ENCODE data around the gene PARD3.
"Not testable (repeated sequence)": the region's sequence is repeated elsewhere in the genome, so short reads cannot be mapped to it uniquely, and the experiment has no call there.

PARD3 gene

GRCh38 chr10:34800624-34801023 is 14.5 kb downstream of the PARD3 start:
- WGBS, 2 experiments = 80 to 91% methylated on average over 5 of the region's 5 CpGs
- no peaks in the 10 kb centered on the region for H3K9me3 ChIP-seq (ENCODE audit: control insufficient read depth, low read length)

GRCh38 chr10:34798654-34799053 is 16.4 kb downstream of the PARD3 start:
- peaks cover 6% of the 10 kb centered on the region for H3K4me1 ChIP-seq (ENCODE audit: control insufficient read depth, insufficient read depth, low read length)
- H3K27ac ChIP-seq (ENCODE audit: insufficient read depth, low read depth, low read length, poor library complexity, severe bottlenecking) = no peak overlapping the region
- H3K4me3 ChIP-seq (ENCODE audit: insufficient read depth, low read depth, low read length) = no peak overlapping the region
- H3K27me3 ChIP-seq (ENCODE audit: control insufficient read depth, insufficient read depth, low read length, poor library complexity, severe bottlenecking) = no peaks in the 10 kb centered on the region
- WGBS, 2 experiments = 85 to 95% methylated on average over 4 of the region's 4 CpGs
- H3K9me3 ChIP-seq (ENCODE audit: control insufficient read depth, low read length) = no peaks in the 10 kb centered on the region
- no peaks in the 10 kb centered on the region for H3K36me3 ChIP-seq (ENCODE audit: control insufficient read depth, insufficient read depth, low read length)

More at GRCh38 chr10:34800624-34801023, 14.5 kb downstream of the PARD3 start:
- Histone ChIP-seq H3K4me1 (ENCODE audit: control insufficient read depth, insufficient read depth, low read length) (peaks cover 6% of the 10 kb centered on the region), H3K27me3 (ENCODE audit: control insufficient read depth, insufficient read depth, low read length, poor library complexity, severe bottlenecking) (no peaks in the 10 kb centered on the region), H3K4me3 (ENCODE audit: insufficient read depth, low read depth, low read length) (no peak overlapping the region), H3K27ac (ENCODE audit: insufficient read depth, low read depth, low read length, poor library complexity, severe bottlenecking) (no peak overlapping the region), H3K36me3 (ENCODE audit: control insufficient read depth, insufficient read depth, low read length) (no peaks in the 10 kb centered on the region)

- WGBS, 2 experiments = 92 to 95% methylated on average over 6 of the region's 6 CpGs
- no peaks in the 10 kb centered on the region for H3K27me3 ChIP-seq (ENCODE audit: control insufficient read depth, insufficient read depth, low read length, poor library complexity, severe bottlenecking)
- peaks cover 10% of the 10 kb centered on the region for H3K4me1 ChIP-seq (ENCODE audit: control insufficient read depth, insufficient read depth, low read length)
- H3K27ac ChIP-seq (ENCODE audit: insufficient read depth, low read depth, low read length, poor library complexity, severe bottlenecking) = no peak overlapping the region
- no peaks in the 10 kb centered on the region for H3K9me3 ChIP-seq (ENCODE audit: control insufficient read depth, low read length)
- H3K4me3 ChIP-seq (ENCODE audit: insufficient read depth, low read depth, low read length) = no peak overlapping the region
- H3K36me3 ChIP-seq (ENCODE audit: control insufficient read depth, insufficient read depth, low read length) = no peaks in the 10 kb centered on the region
These were observed 17.9 kb downstream of the PARD3 start for GRCh38 chr10:34797155-34797554.

GRCh38 chr10:34796133-34796532 is 19.0 kb downstream of the PARD3 start:
- Histone ChIP-seq H3K4me1 (ENCODE audit: control insufficient read depth, insufficient read depth, low read length) (peaks cover 4% of the 10 kb centered on the region), H3K27ac (ENCODE audit: insufficient read depth, low read depth, low read length, poor library complexity, severe bottlenecking) (no peak overlapping the region), H3K9me3 (ENCODE audit: control insufficient read depth, low read length) (no peaks in the 10 kb centered on the region), H3K27me3 (ENCODE audit: control insufficient read depth, insufficient read depth, low read length, poor library complexity, severe bottlenecking) (no peaks in the 10 kb centered on the region), H3K4me3 (ENCODE audit: insufficient read depth, low read depth, low read length) (no peak overlapping the region), H3K36me3 (ENCODE audit: control insufficient read depth, insufficient read depth, low read length) (no peaks in the 10 kb centered on the region)
- WGBS, 2 experiments = 88 to 92% methylated on average over 1 of the region's 1 CpG

GRCh38 chr10:34795334-34795733 is 19.8 kb downstream of the PARD3 start:
- WGBS, 2 experiments = 92 to 94% methylated on average over 6 of the region's 6 CpGs
- Histone ChIP-seq H3K4me1 (ENCODE audit: control insufficient read depth, insufficient read depth, low read length) (peaks cover 4% of the 10 kb centered on the region), H3K9me3 (ENCODE audit: control insufficient read depth, low read length) (no peaks in the 10 kb centered on the region), H3K27me3 (ENCODE audit: control insufficient read depth, insufficient read depth, low read length, poor library complexity, severe bottlenecking) (no peaks in the 10 kb centered on the region), H3K4me3 (ENCODE audit: insufficient read depth, low read depth, low read length) (no peak overlapping the region), H3K27ac (ENCODE audit: insufficient read depth, low read depth, low read length, poor library complexity, severe bottlenecking) (no peak overlapping the region), H3K36me3 (ENCODE audit: control insufficient read depth, insufficient read depth, low read length) (no peaks in the 10 kb centered on the region)

- Histone ChIP-seq H3K4me3 (ENCODE audit: insufficient read depth, low read depth, low read length) (no peak overlapping the region), H3K36me3 (ENCODE audit: control insufficient read depth, insufficient read depth, low read length) (no peaks in the 10 kb centered on the region)
- 97 to 98% methylated on average over 4 of the region's 4 CpGs for WGBS, 2 experiments
These were observed 20.3 kb downstream of the PARD3 start for GRCh38 chr10:34794835-34795234.

GRCh38 chr10:34793581-34793980 is 21.5 kb downstream of the PARD3 start:
- not testable (repeated sequence) for H3K36me3 ChIP-seq (ENCODE audit: control insufficient read depth, insufficient read depth, low read length); H3K4me3 ChIP-seq (ENCODE audit: insufficient read depth, low read depth, low read length); H3K27me3 ChIP-seq (ENCODE audit: control insufficient read depth, insufficient read depth, low read length, poor library complexity, severe bottlenecking); H3K9me3 ChIP-seq (ENCODE audit: control insufficient read depth, low read length); H3K4me1 ChIP-seq (ENCODE audit: control insufficient read depth, insufficient read depth, low read length); H3K27ac ChIP-seq (ENCODE audit: insufficient read depth, low read depth, low read length, poor library complexity, severe bottlenecking)
- WGBS, 2 experiments = 92 to 93% methylated on average over 4 to 5 of the region's 5 CpGs

More at GRCh38 chr10:34794835-34795234, 20.3 kb downstream of the PARD3 start:
- H3K27me3 ChIP-seq (ENCODE audit: control insufficient read depth, insufficient read depth, low read length, poor library complexity, severe bottlenecking) = no peaks in the 10 kb centered on the region
- no peaks in the 10 kb centered on the region for H3K9me3 ChIP-seq (ENCODE audit: control insufficient read depth, low read length)
- peaks cover 4% of the 10 kb centered on the region for H3K4me1 ChIP-seq (ENCODE audit: control insufficient read depth, insufficient read depth, low read length)
- no peak overlapping the region for H3K27ac ChIP-seq (ENCODE audit: insufficient read depth, low read depth, low read length, poor library complexity, severe bottlenecking)

- WGBS, 2 experiments = 71 to 72% methylated on average over 7 of the region's 7 CpGs
- Histone ChIP-seq H3K9me3 (ENCODE audit: control insufficient read depth, low read length) (no peaks in the 10 kb centered on the region), H3K36me3 (ENCODE audit: control insufficient read depth, insufficient read depth, low read length) (no peaks in the 10 kb centered on the region), H3K27me3 (ENCODE audit: control insufficient read depth, insufficient read depth, low read length, poor library complexity, severe bottlenecking) (no peaks in the 10 kb centered on the region), H3K27ac (ENCODE audit: insufficient read depth, low read depth, low read length, poor library complexity, severe bottlenecking) (no peak overlapping the region), H3K4me1 (ENCODE audit: control insufficient read depth, insufficient read depth, low read length) (peaks cover 4% of the 10 kb centered on the region), H3K4me3 (ENCODE audit: insufficient read depth, low read depth, low read length) (no peak overlapping the region)
These were observed 22.2 kb downstream of the PARD3 start for GRCh38 chr10:34792881-34793280.

- no peaks in the 10 kb centered on the region for H3K36me3 ChIP-seq (ENCODE audit: control insufficient read depth, insufficient read depth, low read length)
These were observed 23.1 kb downstream of the PARD3 start for GRCh38 chr10:34791947-34792346.

GRCh38 chr10:34791228-34791627 is 23.9 kb downstream of the PARD3 start:
- no peaks in the 10 kb centered on the region for H3K36me3 ChIP-seq (ENCODE audit: control insufficient read depth, insufficient read depth, low read length)
- WGBS, 2 experiments = 89 to 91% methylated on average over 15 of the region's 15 CpGs
- no peak overlapping the region for H3K27ac ChIP-seq (ENCODE audit: insufficient read depth, low read depth, low read length, poor library complexity, severe bottlenecking)
- H3K9me3 ChIP-seq (ENCODE audit: control insufficient read depth, low read length) = no peaks in the 10 kb centered on the region
- no peak overlapping the region for H3K4me3 ChIP-seq (ENCODE audit: insufficient read depth, low read depth, low read length)
- H3K27me3 ChIP-seq (ENCODE audit: control insufficient read depth, insufficient read depth, low read length, poor library complexity, severe bottlenecking) = no peaks in the 10 kb centered on the region
- H3K4me1 ChIP-seq (ENCODE audit: control insufficient read depth, insufficient read depth, low read length) = peaks cover 4% of the 10 kb centered on the region

More at GRCh38 chr10:34791947-34792346, 23.1 kb downstream of the PARD3 start:
- WGBS, 2 experiments = 87 to 89% methylated on average over 23 of the region's 23 CpGs
- H3K27me3 ChIP-seq (ENCODE audit: control insufficient read depth, insufficient read depth, low read length, poor library complexity, severe bottlenecking) = no peaks in the 10 kb centered on the region
- H3K27ac ChIP-seq (ENCODE audit: insufficient read depth, low read depth, low read length, poor library complexity, severe bottlenecking) = no peak overlapping the region
- H3K4me1 ChIP-seq (ENCODE audit: control insufficient read depth, insufficient read depth, low read length) = peaks cover 4% of the 10 kb centered on the region
- H3K4me3 ChIP-seq (ENCODE audit: insufficient read depth, low read depth, low read length) = no peak overlapping the region
- H3K9me3 ChIP-seq (ENCODE audit: control insufficient read depth, low read length) = no peaks in the 10 kb centered on the region

- H3K4me3 ChIP-seq (ENCODE audit: insufficient read depth, low read depth, low read length) = no peak overlapping the region
- 85 to 92% methylated on average over 3 to 4 of the region's 4 CpGs for WGBS, 2 experiments
These were observed 25.1 kb downstream of the PARD3 start for GRCh38 chr10:34789966-34790506.

More at GRCh38 chr10:34789966-34790506, 25.1 kb downstream of the PARD3 start:
- Histone ChIP-seq H3K27me3 (ENCODE audit: control insufficient read depth, insufficient read depth, low read length, poor library complexity, severe bottlenecking) (no peaks in the 10 kb centered on the region), H3K4me1 (ENCODE audit: control insufficient read depth, insufficient read depth, low read length) (peaks cover 4% of the 10 kb centered on the region), H3K36me3 (ENCODE audit: control insufficient read depth, insufficient read depth, low read length) (no peaks in the 10 kb centered on the region), H3K9me3 (ENCODE audit: control insufficient read depth, low read length) (no peaks in the 10 kb centered on the region), H3K27ac (ENCODE audit: insufficient read depth, low read depth, low read length, poor library complexity, severe bottlenecking) (no peak overlapping the region)

Data from ectodermal cell (in vitro differentiated cells).